SK-N-SH (cell line): Measurements from ENCODE around the gene EEF1B2. TPM values are rescaled to one million over a fixed set of nuclear protein-coding genes. Genes with fewer than 3 reads are reported as not detected.

Source experiments
- CTCF ChIA-PET: fragments of 300-600, 350-600 bp; formaldehyde crosslinking; extraction: SDS; loops from one replicate; lab custom pipeline; 2021; lab: Yijun Ruan, JAX
- POLR2A ChIA-PET: fragments of 350-600 bp; sonication (Branson Sonifier 250); formaldehyde crosslinking; extraction: SDS; loops from one replicate; lab custom pipeline; 2020; ENCODE audit warnings: antibody characterized with exemption, inconsistent platforms; lab: Yijun Ruan, JAX
- DNase-seq: peaks from one replicate; pipeline ENCODE4 v3.0.0; 2012
- H2AFZ ChIP-seq: fragments of 200-600 bp; sonication (generic); 2 replicates; pipeline ENCODE4 v1.8.1; 2016; ENCODE audit warnings: antibody characterized with exemption, mild to moderate bottlenecking, low read depth
- H3F3A ChIP-seq: fragments of 200-600 bp; sonication (generic); replicated peaks from 2 replicates; pipeline ENCODE3; 2016; ENCODE audit warnings: antibody characterized with exemption, mild to moderate bottlenecking; ENCODE audit not compliant: insufficient read depth
- H3K27ac ChIP-seq, 2 experiments: fragments of 200-500 bp in 1 of 2; fragments of 200-600 bp in 1 of 2; sonication (Bioruptor generic) in 1 of 2; sonication (generic), shearing (Covaris generic) in 1 of 2; 2 replicates each; pipeline versions ENCODE4 v1.5.1 to v1.6.1; 2014 to 2016; ENCODE audit warnings: low read depth in 2 of 2, inconsistent platforms in 1 of 2, low read length in 1 of 2, mild to moderate bottlenecking in 1 of 2, mixed read lengths in 1 of 2
- H3K27me3 ChIP-seq: fragments of 200-600 bp; sonication (generic), shearing (Covaris generic); 2 replicates; pipeline ENCODE4 v1.6.1; 2016; ENCODE audit warnings: mixed run types; ENCODE audit not compliant: insufficient read depth
- H3K36me3 ChIP-seq, 2 experiments: fragments of 200-500 bp in 1 of 2; fragments of 200-600 bp in 1 of 2; sonication (Bioruptor generic) in 1 of 2; sonication (generic) in 1 of 2; replicated peaks in 1 of 2; 2 replicates each; pipeline versions ENCODE3 to v1.5.1; 2014 to 2016; ENCODE audit warnings: low read length in 1 of 2, mild to moderate bottlenecking in 1 of 2; ENCODE audit not compliant: insufficient read depth in 2 of 2, control insufficient read depth in 1 of 2
- H3K4me1 ChIP-seq, 2 experiments: fragments of 200-500 bp in 1 of 2; fragments of 200-600 bp in 1 of 2; sonication (Bioruptor generic) in 1 of 2; sonication (generic), shearing (Covaris generic) in 1 of 2; 2 replicates each; pipeline versions ENCODE4 v1.5.1 to v1.6.1; 2014 to 2016; ENCODE audit warnings: low read depth in 1 of 2, low read length in 1 of 2, mixed run types in 1 of 2; ENCODE audit not compliant: insufficient read depth in 2 of 2, control insufficient read depth in 1 of 2
- H3K4me2 ChIP-seq: fragments of 200-600 bp; sonication (generic), shearing (Covaris generic); 2 replicates; pipeline ENCODE4 v1.6.1; 2017; ENCODE audit warnings: mixed run types
- H3K4me3 ChIP-seq, 2 experiments: fragments of 200-500 bp in 1 of 2; fragments of 200-600 bp in 1 of 2; sonication (Bioruptor generic) in 1 of 2; sonication (generic), shearing (Covaris generic) in 1 of 2; 2 replicates each; pipeline versions ENCODE4 v1.5.1 to v1.8.1; 2014 to 2016; ENCODE audit warnings: low read depth in 2 of 2, inconsistent platforms in 1 of 2, low read length in 1 of 2, mild to moderate bottlenecking in 1 of 2, mixed read lengths in 1 of 2, moderate library complexity in 1 of 2
- H3K79me2 ChIP-seq: fragments of 200-600 bp; sonication (generic); 2 replicates; pipeline ENCODE4 v1.8.1; 2017; ENCODE audit warnings: mild to moderate bottlenecking; ENCODE audit not compliant: insufficient read depth
- H3K9ac ChIP-seq: fragments of 200-600 bp; sonication (generic); 2 replicates; pipeline ENCODE4 v1.6.1; 2017; ENCODE audit warnings: mixed run types
- H3K9me2 ChIP-seq: fragments of 200-600 bp; sonication (generic); 2 replicates; pipeline ENCODE4 v1.6.1; 2017; ENCODE audit warnings: mixed run types
- H3K9me3 ChIP-seq: fragments of 200-600 bp; sonication (generic); 2 replicates; pipeline ENCODE4 v1.6.1; 2017; ENCODE audit warnings: mixed run types, mild to moderate bottlenecking, moderate library complexity
- H4K20me1 ChIP-seq: fragments of 200-600 bp; sonication (generic); 2 replicates; pipeline ENCODE4 v1.6.1; 2017; ENCODE audit warnings: mild to moderate bottlenecking, mixed run types; ENCODE audit not compliant: insufficient read depth
- EZH2phosphoT487 ChIP-seq: fragments of 200-600 bp; sonication (generic); IDR thresholded peaks from 2 replicates; pipeline ENCODE4 v1.6.1; 2017; ENCODE audit warnings: low read depth, mixed run types, mild to moderate bottlenecking, antibody characterized with exemption, moderate library complexity, borderline replicate concordance
- FOSL2 ChIP-seq: IDR thresholded peaks from 2 replicates; pipeline ENCODE4 v1.4.0; 2012; ENCODE audit warnings: low read depth, mild to moderate bottlenecking, moderate library complexity, borderline replicate concordance
- FOXJ3 ChIP-seq: sonication (generic); formaldehyde crosslinking; IDR thresholded peaks from 2 replicates; pipeline ENCODE4 v1.5.1; 2020; ENCODE audit warnings: mild to moderate bottlenecking, missing genetic modification reagents
- GABPA ChIP-seq: IDR thresholded peaks from 2 replicates; pipeline ENCODE4 v1.4.0; 2012; ENCODE audit warnings: low read depth, mild to moderate bottlenecking
- MXI1 ChIP-seq: IDR thresholded peaks from 2 replicates; pipeline ENCODE4 v1.6.1; 2012; ENCODE audit warnings: mild to moderate bottlenecking, low read depth, low read length, improper control_type of control experiment
- NRF1 ChIP-seq: IDR thresholded peaks from 2 replicates; pipeline ENCODE4 v1.6.1; 2012; ENCODE audit warnings: low read depth, mild to moderate bottlenecking, low read length
- RFX5 ChIP-seq: IDR thresholded peaks from 2 replicates; pipeline ENCODE4 v1.6.1; 2012; ENCODE audit warnings: mild to moderate bottlenecking, improper control_type of control experiment, low read length
- SIN3A ChIP-seq: IDR thresholded peaks from 2 replicates; pipeline ENCODE4 v1.6.1; 2012; ENCODE audit warnings: low read depth, mild to moderate bottlenecking, low read length, moderate library complexity, borderline replicate concordance
- SMC3 ChIP-seq: IDR thresholded peaks from 2 replicates; pipeline ENCODE4 v1.6.1; 2012; ENCODE audit warnings: low read depth, low read length, improper control_type of control experiment
- TAF1 ChIP-seq: IDR thresholded peaks from 2 replicates; pipeline ENCODE4 v1.6.1; 2012; ENCODE audit warnings: low read depth, mild to moderate bottlenecking, low read length, moderate library complexity, borderline replicate concordance
- TCF12 ChIP-seq: IDR thresholded peaks from 2 replicates; pipeline ENCODE4 v1.4.0; 2012
- YY1 ChIP-seq: IDR thresholded peaks from 2 replicates; pipeline ENCODE4 v1.4.0; 2012; ENCODE audit warnings: low read depth, mild to moderate bottlenecking
- WGBS: methylation state at CpG from one replicate; pipeline ENCODE4 v1.1.6; 2017; ENCODE audit warnings: low lambda C conversion rate; 5-methylcytosine and 5-hydroxymethylcytosine counted together
- polyA plus RNA-seq, 3 experiments: library from polyadenylated mRNA; depleted of rRNA; stranded (reverse); fragments of >200 nt; gene quantifications; 2 replicates each; pipeline ENCODE4 v1.2.3, GENCODE V29; 2012
- TF ChIP-seq, protein P1 (sequence below): IDR thresholded peaks from 2 replicates; pipeline ENCODE4 v1.4.0; 2012; ENCODE audit warnings: low read depth, borderline replicate concordance
- TF ChIP-seq, protein P2 (sequence below): fragments of 150-350 bp; IDR thresholded peaks from 2 replicates; pipeline ENCODE4 v1.6.1; 2017; ENCODE audit warnings: antibody characterized with exemption, low read length, low read depth, borderline replicate concordance
- TF ChIP-seq, protein P3 (sequence below): fragments of 150-350 bp; IDR thresholded peaks from 2 replicates; pipeline ENCODE4 v1.6.1; 2016; ENCODE audit warnings: mild to moderate bottlenecking, low read depth, low read length

Gene EEF1B2
- polyA plus RNA-seq, 1 of the 3 experiments (the other 2 are of a cell fraction), result 815 TPM

DNA sequence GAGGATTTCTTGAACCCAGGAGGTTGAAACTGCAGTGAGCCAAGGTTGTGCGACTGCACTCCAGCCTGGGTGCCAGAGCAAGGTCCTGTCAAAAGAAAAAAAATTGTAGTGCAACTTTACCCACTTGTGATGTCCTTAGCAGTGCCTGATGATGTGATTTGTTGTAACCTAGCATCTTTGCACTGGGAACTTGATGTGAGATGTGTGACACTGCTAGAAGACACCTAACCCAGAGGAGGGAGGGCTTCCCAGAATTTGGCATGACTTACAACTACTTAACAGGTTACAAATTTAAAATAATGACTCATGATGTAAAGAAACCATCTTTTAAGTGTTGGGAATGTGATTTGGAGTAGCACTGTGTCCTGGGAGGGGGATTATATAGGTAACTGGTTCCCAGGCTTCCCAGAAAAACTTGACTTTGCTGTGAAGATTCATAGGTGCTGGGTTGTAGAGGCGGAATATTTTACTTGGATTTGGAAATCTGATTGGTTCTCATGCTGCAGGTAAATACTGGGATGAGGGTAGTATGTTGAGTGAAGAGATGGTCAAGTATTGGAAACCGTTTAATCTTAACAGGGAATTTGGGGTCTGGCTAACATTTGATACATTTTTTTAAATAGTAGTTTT is 3.7 kb downstream of the EEF1B2 start:
- 96% methylated on average over 3 of the region's 3 CpGs for WGBS
- Histone ChIP-seq H4K20me1 (no peaks in the 10 kb centered on the region), H3K27me3 (no peaks in the 10 kb centered on the region), H3K4me1 (peaks cover 0 to 8% of the 10 kb centered on the region in 2 experiments; a peak in 2 of 4 replicates), H3K9me2 (no peaks in the 10 kb centered on the region), H3K9me3 (no peaks in the 10 kb centered on the region), H3F3A (peaks cover 5% of the 10 kb centered on the region), H3K79me2 (peaks cover 47% of the 10 kb centered on the region), H3K9ac (no peak overlapping the region), H3K4me2 (no peak overlapping the region), H3K27ac (no peak overlapping the region), H3K36me3 (peaks cover 21 to 46% of the 10 kb centered on the region in 2 experiments), H3K4me3 (no peak overlapping the region), H2AFZ (no peak overlapping the region)
- ChIA-PET CTCF (interaction anchor here (0.8 to 2.6 kb wide), 4 partner anchors 41 to 272 kb away, joined by 3 to 20 read pairs (median 6); no protein-coding TSS in a partner anchor), POLR2A (no interaction called here)
- no peak for DNase-seq
- TF ChIP-seq SMC3 (no peak), TCF12 (no peak), RFX5 (no peak), FOXJ3 (no peak), YY1 (no peak), SIN3A (no peak), GABPA (no peak), FOSL2 (no peak), TAF1 (no peak), EZH2phosphoT487 (no peak), MXI1 (no peak), NRF1 (no peak)
- TF ChIP-seq, protein P1, sequence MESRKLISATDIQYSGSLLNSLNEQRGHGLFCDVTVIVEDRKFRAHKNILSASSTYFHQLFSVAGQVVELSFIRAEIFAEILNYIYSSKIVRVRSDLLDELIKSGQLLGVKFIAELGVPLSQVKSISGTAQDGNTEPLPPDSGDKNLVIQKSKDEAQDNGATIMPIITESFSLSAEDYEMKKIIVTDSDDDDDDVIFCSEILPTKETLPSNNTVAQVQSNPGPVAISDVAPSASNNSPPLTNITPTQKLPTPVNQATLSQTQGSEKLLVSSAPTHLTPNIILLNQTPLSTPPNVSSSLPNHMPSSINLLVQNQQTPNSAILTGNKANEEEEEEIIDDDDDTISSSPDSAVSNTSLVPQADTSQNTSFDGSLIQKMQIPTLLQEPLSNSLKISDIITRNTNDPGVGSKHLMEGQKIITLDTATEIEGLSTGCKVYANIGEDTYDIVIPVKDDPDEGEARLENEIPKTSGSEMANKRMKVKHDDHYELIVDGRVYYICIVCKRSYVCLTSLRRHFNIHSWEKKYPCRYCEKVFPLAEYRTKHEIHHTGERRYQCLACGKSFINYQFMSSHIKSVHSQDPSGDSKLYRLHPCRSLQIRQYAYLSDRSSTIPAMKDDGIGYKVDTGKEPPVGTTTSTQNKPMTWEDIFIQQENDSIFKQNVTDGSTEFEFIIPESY, result no peak
- TF ChIP-seq, protein P2, sequence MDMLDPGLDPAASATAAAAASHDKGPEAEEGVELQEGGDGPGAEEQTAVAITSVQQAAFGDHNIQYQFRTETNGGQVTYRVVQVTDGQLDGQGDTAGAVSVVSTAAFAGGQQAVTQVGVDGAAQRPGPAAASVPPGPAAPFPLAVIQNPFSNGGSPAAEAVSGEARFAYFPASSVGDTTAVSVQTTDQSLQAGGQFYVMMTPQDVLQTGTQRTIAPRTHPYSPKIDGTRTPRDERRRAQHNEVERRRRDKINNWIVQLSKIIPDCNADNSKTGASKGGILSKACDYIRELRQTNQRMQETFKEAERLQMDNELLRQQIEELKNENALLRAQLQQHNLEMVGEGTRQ, result no peak
- TF ChIP-seq, protein P3, sequence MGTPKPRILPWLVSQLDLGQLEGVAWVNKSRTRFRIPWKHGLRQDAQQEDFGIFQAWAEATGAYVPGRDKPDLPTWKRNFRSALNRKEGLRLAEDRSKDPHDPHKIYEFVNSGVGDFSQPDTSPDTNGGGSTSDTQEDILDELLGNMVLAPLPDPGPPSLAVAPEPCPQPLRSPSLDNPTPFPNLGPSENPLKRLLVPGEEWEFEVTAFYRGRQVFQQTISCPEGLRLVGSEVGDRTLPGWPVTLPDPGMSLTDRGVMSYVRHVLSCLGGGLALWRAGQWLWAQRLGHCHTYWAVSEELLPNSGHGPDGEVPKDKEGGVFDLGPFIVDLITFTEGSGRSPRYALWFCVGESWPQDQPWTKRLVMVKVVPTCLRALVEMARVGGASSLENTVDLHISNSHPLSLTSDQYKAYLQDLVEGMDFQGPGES, result no peak
